ENCODE measurements around the gene IL23A.
"Not testable (repeated sequence)": the region's sequence is repeated elsewhere in the genome, so short reads cannot be mapped to it uniquely, and the experiment has no call there.

Gene IL23A

DNA sequence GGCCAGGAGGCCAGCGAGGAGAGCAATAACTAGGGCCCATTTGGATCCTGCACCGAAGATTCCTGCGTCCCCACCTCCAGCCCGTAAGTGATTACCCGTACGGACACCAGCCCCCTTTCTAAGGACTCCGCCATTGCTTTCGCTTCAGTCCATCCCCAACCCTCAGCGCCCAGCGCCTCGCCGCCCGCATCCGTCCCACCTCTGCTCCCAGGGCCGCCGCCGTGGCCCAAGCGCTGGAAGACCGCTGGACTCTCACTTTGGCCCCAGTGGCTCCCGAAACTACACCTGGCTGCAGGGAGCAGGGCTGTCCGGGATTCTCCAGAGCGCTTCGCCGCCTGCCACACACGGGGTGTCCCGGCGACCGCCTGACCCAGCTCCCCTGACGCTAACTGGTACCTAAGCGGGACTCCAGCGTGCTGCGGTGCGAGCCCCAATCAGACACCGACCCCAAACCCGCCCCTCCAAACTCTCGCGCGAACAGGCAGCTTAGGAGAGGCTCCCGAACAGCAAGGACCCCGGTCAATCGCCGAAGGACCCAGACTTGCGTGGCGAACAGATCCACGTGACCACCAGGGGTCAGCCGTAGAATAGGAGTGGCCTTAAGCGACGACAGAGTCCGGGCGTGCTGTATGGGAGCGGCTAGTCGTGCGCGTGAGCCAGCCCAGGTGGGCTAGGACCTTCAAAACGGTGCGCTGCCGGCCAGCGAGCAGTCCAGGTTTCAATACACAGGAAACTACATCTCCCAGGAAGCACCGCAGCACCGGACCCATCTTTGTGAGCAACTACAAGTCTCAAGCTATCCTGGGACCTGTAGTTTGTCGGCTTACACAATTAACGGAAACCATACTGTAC, 22.8 kb upstream of the IL23A start, which contains the start of gene CNPY2:
Gene CNPY2, minus strand, starts transcription at position 367 of the 852 bp plus-strand sequence. CDS start 771 bp downstream, outside the sequence.
- Histone ChIP-seq H3K4me3 (ENCODE audit: insufficient read length, low read depth) (peak within 1 kb of the TSS; percentile 100), H3K4me1 (ENCODE audit: insufficient read depth, insufficient read length) (no peaks in the 10 kb centered on the region), H3K36me3 (ENCODE audit: insufficient read depth, insufficient read length, low read length) (peaks cover 42% of the 10 kb centered on the region), H3K9ac (ENCODE audit: insufficient read length, low read depth) (peak within 1 kb of the TSS; percentile 100), H3K27me3 (ENCODE audit: insufficient read depth, insufficient read length) (no peaks in the 10 kb centered on the region), H3K9me3 (ENCODE audit: insufficient read depth, low read length) (no peaks in the 10 kb centered on the region)
- peak; percentile 99 for DNase-seq (ENCODE audit: low read depth, low spot score)
- peak; percentile 48 for TF ChIP-seq YY1 (IDR thresholded peaks at IDR 0.05; ENCODE audit: insufficient read depth, insufficient read length)
- no peak for TF ChIP-seq ZNF274 (IDR thresholded peaks at IDR 0.05; ENCODE audit: low read depth, low read length)
- no peak for TF ChIP-seq SUZ12 (IDR thresholded peaks at IDR 0.05; ENCODE audit: extremely low read depth, insufficient read depth, insufficient read length)

DNA sequence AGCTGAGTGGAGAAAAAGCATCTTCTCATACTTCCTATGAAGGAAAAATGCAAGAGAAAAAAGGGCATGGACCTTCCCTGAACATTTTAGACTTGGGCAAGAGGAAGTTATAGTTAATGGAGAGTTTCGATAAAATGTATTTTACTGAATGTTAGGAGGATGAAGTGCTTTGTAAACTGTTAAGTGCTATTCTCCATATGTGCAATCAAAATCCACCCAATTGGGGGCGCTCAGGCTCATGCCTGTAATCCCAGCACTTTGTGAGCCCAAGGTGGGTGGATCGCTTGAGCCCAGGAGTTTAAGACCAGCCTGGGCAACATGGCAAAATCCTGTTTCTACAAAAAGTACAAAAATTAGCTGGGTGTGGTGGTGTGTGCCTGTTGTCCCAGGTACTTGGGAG, 21.0 kb upstream of the IL23A start:
- Histone ChIP-seq H3K9ac (ENCODE audit: insufficient read length, low read depth) (no peak overlapping the region), H3K36me3 (ENCODE audit: insufficient read depth, insufficient read length, low read length) (peaks cover 35% of the 10 kb centered on the region), H3K4me1 (ENCODE audit: insufficient read depth, insufficient read length) (no peaks in the 10 kb centered on the region), H3K27me3 (ENCODE audit: insufficient read depth, insufficient read length) (no peaks in the 10 kb centered on the region), H3K4me3 (ENCODE audit: insufficient read length, low read depth) (no peak overlapping the region), H3K9me3 (ENCODE audit: insufficient read depth, low read length) (no peaks in the 10 kb centered on the region)
- no peak for DNase-seq (ENCODE audit: low read depth, low spot score)
- TF ChIP-seq ZNF274 (IDR thresholded peaks at IDR 0.05; ENCODE audit: low read depth, low read length) = no peak

DNA sequence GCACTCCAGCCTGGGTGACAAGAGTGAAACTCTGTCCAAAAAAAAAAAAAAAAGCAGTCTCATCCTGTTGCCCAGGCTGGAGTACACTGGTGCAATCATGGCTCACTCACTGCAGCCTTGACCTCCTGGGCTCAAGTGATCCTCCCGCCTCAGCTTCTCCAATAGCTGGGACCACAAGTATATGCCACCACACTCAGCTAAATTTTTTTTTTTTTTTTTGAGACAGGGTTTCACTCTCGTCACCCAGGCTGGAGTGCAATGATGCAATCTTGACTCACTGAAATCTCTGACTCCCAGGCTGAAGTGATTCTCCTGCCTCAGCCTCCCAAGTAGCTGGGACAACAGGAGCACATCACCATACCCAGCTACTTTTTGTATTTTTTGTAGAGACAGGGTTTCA, 17.7 kb upstream of the IL23A start:
- H3K9ac ChIP-seq (ENCODE audit: insufficient read length, low read depth) = no peak overlapping the region
- no peak overlapping the region for H3K4me3 ChIP-seq (ENCODE audit: insufficient read length, low read depth)
- H3K9me3 ChIP-seq (ENCODE audit: insufficient read depth, low read length) = no peaks in the 10 kb centered on the region
- H3K4me1 ChIP-seq (ENCODE audit: insufficient read depth, insufficient read length) = no peaks in the 10 kb centered on the region
- TF ChIP-seq SUZ12 (IDR thresholded peaks at IDR 0.05; ENCODE audit: extremely low read depth, insufficient read depth, insufficient read length) = no peak
- TF ChIP-seq YY1 (IDR thresholded peaks at IDR 0.05; ENCODE audit: insufficient read depth, insufficient read length) = no peak
- TF ChIP-seq ZNF274 (IDR thresholded peaks at IDR 0.05; ENCODE audit: low read depth, low read length) = no peak
- peaks cover 44% of the 10 kb centered on the region for H3K36me3 ChIP-seq (ENCODE audit: insufficient read depth, insufficient read length, low read length)
- DNase-seq (ENCODE audit: low read depth, low spot score) = no peak
- no peaks in the 10 kb centered on the region for H3K27me3 ChIP-seq (ENCODE audit: insufficient read depth, insufficient read length)

DNA sequence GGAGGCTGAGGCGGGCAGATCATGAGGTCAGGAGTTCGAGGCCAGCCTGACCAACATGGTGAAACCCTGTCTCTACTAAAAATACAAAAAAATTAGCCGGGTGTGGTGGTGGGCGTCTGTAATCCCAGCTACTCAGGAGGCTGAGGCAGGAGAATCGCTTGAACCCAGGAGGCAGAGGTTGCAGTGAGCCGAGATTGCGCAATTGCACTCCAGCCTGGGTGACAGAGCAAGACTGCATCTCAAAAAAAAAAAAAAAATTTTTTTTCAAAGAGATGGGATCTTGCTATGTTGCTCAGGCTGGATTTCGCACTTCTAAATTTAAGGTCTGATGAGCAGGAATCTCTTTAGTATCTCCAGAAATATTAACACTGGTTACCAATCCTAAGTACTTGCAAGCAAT, 17.1 kb upstream of the IL23A start:
- H3K4me1 ChIP-seq (ENCODE audit: insufficient read depth, insufficient read length); H3K27me3 ChIP-seq (ENCODE audit: insufficient read depth, insufficient read length); H3K9me3 ChIP-seq (ENCODE audit: insufficient read depth, low read length); DNase-seq (ENCODE audit: low read depth, low spot score); H3K9ac ChIP-seq (ENCODE audit: insufficient read length, low read depth); H3K4me3 ChIP-seq (ENCODE audit: insufficient read length, low read depth): not testable (repeated sequence)
- peaks cover 50% of the 10 kb centered on the region for H3K36me3 ChIP-seq (ENCODE audit: insufficient read depth, insufficient read length, low read length)

DNA sequence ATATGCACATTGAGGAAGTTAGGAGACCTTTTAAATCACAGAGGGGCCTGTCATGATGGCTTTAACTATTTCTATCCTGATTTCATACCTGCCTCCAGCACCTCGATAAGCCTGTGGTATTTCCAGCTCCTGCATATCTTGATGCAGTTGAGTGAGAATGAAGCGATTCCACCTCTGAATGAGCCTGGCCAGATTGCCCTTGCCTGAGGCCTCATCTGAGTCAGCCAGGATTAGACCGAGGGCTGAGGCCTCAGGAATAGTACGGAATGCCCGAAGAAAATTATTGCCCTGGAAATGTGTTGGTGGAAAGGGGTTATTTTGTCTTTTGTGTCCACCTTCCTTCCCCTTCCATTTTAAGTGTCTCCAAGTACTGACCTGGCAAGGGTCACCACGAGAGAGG, 14.5 kb upstream of the IL23A start:
- TF ChIP-seq YY1 (IDR thresholded peaks at IDR 0.05; ENCODE audit: insufficient read depth, insufficient read length) (no peak), SUZ12 (IDR thresholded peaks at IDR 0.05; ENCODE audit: extremely low read depth, insufficient read depth, insufficient read length) (no peak), ZNF274 (IDR thresholded peaks at IDR 0.05; ENCODE audit: low read depth, low read length) (no peak)
- Histone ChIP-seq H3K4me1 (ENCODE audit: insufficient read depth, insufficient read length) (no peaks in the 10 kb centered on the region), H3K36me3 (ENCODE audit: insufficient read depth, insufficient read length, low read length) (peaks cover 65% of the 10 kb centered on the region), H3K9ac (ENCODE audit: insufficient read length, low read depth) (no peak overlapping the region), H3K27me3 (ENCODE audit: insufficient read depth, insufficient read length) (no peaks in the 10 kb centered on the region), H3K9me3 (ENCODE audit: insufficient read depth, low read length) (no peaks in the 10 kb centered on the region), H3K4me3 (ENCODE audit: insufficient read length, low read depth) (no peak overlapping the region)
- no peak for DNase-seq (ENCODE audit: low read depth, low spot score)

DNA sequence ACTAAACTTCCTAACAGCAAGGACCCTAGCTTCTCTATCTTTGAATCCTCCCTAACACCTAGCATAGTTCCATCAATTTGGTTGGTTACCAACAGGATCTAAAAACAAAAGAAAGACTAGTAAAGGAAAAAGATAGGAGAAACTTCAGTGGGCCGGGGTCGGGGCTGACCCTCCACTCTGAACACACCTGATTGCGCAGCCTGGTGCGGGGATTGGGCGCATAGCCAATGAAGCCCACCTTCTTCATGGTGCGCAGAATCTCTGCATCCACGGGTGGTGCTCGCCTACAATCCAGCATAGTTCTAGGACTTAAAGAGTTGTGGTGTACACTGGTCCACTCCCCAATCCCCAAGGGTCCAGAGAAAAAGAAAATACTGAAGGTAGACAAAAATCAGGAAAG, 12.6 kb upstream of the IL23A start:
- TF ChIP-seq SUZ12 (IDR thresholded peaks at IDR 0.05; ENCODE audit: extremely low read depth, insufficient read depth, insufficient read length) = no peak
- TF ChIP-seq ZNF274 (IDR thresholded peaks at IDR 0.05; ENCODE audit: low read depth, low read length) = no peak
- TF ChIP-seq YY1 (IDR thresholded peaks at IDR 0.05; ENCODE audit: insufficient read depth, insufficient read length) = no peak
- no peak for DNase-seq (ENCODE audit: low read depth, low spot score)
- Histone ChIP-seq H3K4me1 (ENCODE audit: insufficient read depth, insufficient read length) (no peaks in the 10 kb centered on the region), H3K9me3 (ENCODE audit: insufficient read depth, low read length) (no peaks in the 10 kb centered on the region), H3K4me3 (ENCODE audit: insufficient read length, low read depth) (no peak overlapping the region), H3K27me3 (ENCODE audit: insufficient read depth, insufficient read length) (no peaks in the 10 kb centered on the region), H3K9ac (ENCODE audit: insufficient read length, low read depth) (no peak overlapping the region), H3K36me3 (ENCODE audit: insufficient read depth, insufficient read length, low read length) (peaks cover 59% of the 10 kb centered on the region)

DNA sequence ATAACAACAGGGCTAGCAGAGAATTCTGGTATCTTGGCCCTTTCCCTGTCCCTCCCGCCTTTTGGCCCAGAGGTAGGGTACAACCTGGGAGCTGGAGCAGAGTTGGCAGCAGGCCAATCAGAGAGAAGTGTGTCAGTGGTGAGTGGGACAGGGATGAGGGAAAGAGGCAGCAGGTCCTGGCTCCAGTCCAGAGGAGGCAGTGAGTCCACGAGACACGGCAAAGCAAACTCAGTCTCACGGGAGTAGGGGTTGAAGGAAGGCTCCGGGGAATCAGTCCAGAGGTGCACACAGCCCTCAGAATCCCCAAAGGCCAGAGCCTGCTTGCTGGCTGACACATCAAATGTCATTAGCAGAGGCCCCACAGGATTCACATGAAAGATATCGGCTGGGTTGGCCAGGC, 12.2 kb upstream of the IL23A start:
- no peak overlapping the region for H3K9ac ChIP-seq (ENCODE audit: insufficient read length, low read depth)
- no peaks in the 10 kb centered on the region for H3K4me1 ChIP-seq (ENCODE audit: insufficient read depth, insufficient read length)

More for the DNA sequence above, 12.2 kb upstream of the IL23A start:
- Histone ChIP-seq H3K9me3 (ENCODE audit: insufficient read depth, low read length) (no peaks in the 10 kb centered on the region), H3K36me3 (ENCODE audit: insufficient read depth, insufficient read length, low read length) (peaks cover 59% of the 10 kb centered on the region), H3K4me3 (ENCODE audit: insufficient read length, low read depth) (no peak overlapping the region), H3K27me3 (ENCODE audit: insufficient read depth, insufficient read length) (no peaks in the 10 kb centered on the region)
- TF ChIP-seq ZNF274 (IDR thresholded peaks at IDR 0.05; ENCODE audit: low read depth, low read length) (no peak), SUZ12 (IDR thresholded peaks at IDR 0.05; ENCODE audit: extremely low read depth, insufficient read depth, insufficient read length) (no peak), YY1 (IDR thresholded peaks at IDR 0.05; ENCODE audit: insufficient read depth, insufficient read length) (no peak)
- no peak for DNase-seq (ENCODE audit: low read depth, low spot score)
